ENCODE results near the gene A4GALT. TPM values are rescaled to one million over a fixed set of nuclear protein-coding genes. Genes with fewer than 3 reads are reported as not detected.

Gene A4GALT
- total RNA-seq, 4 donors from 2014 or later, result 5.8 to 13.3 (median 8.6) TPM

DNA sequence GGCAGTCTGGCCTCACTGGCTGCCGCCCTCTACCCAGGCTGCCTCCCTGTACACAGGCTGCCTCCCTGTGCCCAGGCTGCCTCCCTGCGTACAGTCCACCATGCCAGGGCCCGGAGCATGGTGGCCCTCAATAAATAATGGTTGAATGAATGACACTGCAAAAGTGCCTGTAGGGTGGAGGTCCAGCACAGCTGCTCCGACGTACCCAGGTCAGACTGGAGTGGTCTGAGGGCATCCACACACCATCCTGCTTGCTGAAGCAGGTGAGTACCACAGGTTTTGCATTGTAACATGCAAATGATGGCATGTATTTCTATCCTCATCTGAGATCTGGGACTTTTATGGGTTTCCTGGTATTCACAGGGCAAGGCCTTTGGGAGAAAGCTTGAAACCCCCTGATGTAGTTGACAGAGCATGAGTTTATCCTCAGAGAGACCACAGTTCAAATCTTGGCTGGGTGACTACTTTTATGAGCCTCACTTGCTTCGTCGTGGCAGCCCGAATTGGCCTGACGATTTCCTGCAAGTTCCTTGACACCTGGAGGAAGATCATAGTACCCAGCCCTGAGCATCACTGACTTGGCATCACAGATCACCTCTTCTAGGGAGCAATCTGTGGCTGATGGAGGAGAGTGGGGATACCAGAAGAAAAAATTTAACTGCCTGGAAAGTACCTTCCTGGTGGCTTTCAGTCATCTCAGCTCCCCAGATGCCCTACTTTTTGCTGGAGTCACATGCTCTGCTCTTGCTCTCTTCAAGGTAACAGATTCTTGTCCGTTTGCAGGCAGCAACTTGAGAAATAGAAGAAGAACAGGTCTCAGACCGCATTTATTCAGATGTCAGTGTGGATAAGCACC, 55.5 kb downstream of the A4GALT start:
- in situ Hi-C loops (cut with MboI; ENCODE audit: low sequenced_read_pairs in 4 of 4), result loop anchor here (10.0 to 25.0 kb wide), 4 partner anchors 50 to 147 kb away; no protein-coding TSS in a partner anchor

DNA sequence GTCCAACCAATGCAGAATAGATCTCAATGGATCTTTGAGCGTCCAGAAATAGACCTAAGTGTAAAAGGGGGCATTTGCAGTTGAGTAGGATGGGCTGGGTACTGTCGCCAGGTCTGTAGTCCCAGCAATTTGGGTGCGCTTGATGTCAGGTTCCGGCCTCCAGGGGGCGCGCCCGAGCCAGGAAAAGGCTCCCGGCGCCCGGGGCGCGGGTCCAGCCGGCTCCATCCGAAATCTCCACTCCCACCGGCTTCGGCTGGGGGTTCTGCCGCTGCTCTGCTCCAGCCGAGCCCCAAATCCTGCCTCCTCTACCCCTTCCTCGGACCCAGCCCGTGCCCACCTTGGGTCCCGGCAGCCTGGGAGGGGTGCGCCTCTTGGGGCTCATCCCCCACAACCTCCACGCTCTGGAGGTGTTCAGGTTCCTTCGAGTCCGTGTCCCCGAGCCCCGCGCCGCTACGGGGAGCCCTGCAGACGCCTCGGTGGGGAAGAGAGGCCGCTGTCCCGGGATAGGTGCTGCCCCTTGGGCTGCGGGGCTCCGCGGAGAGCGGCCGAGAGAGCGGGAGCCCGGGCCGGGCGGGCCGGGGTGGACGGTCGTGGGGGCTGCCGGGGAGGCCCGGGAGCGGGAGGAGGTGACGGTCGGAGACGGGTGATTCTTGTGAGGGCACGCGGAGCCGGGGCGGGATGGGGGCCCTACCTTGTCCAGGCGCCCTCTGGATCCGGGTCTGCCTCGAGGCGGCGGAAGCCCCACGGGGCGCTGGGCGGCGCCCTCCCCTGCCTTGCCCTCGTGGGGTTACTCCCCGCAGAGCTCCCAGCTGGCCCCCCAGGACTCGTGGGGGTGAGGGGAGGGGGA, 58.5 kb downstream of the A4GALT start:
- ATAC-seq (peak; percentile 88 to 97), DNase-seq (peak; percentile 56 to 75)
- no peaks in the 10 kb centered on the region for H3K9me3 ChIP-seq
- in situ Hi-C loops (cut with MboI; ENCODE audit: low sequenced_read_pairs in 4 of 4) (loop anchor here (10.0 to 25.0 kb wide), 4 partner anchors 53 to 150 kb away; no protein-coding TSS in a partner anchor), intact Hi-C loops (cut with DNase I; ENCODE audit: low total_unique reads) (loop anchor here (1.0 to 5.0 kb wide), 4 partner anchors 36 to 195 kb away; partner anchors contain the start of genes A4GALT and ARFGAP3)
- H3K36me3 ChIP-seq, result no peaks in the 10 kb centered on the region
- no peak for TF ChIP-seq POLR2A (IDR thresholded peaks at IDR 0.05)
- TF ChIP-seq, protein P1, sequence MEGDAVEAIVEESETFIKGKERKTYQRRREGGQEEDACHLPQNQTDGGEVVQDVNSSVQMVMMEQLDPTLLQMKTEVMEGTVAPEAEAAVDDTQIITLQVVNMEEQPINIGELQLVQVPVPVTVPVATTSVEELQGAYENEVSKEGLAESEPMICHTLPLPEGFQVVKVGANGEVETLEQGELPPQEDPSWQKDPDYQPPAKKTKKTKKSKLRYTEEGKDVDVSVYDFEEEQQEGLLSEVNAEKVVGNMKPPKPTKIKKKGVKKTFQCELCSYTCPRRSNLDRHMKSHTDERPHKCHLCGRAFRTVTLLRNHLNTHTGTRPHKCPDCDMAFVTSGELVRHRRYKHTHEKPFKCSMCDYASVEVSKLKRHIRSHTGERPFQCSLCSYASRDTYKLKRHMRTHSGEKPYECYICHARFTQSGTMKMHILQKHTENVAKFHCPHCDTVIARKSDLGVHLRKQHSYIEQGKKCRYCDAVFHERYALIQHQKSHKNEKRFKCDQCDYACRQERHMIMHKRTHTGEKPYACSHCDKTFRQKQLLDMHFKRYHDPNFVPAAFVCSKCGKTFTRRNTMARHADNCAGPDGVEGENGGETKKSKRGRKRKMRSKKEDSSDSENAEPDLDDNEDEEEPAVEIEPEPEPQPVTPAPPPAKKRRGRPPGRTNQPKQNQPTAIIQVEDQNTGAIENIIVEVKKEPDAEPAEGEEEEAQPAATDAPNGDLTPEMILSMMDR (IDR thresholded peaks at IDR 0.05 in 4 of 5, conservative IDR thresholded peaks at IDR 0.05 in 1 of 5), result peak; percentile 70 to 94 (median 86)
- peak overlapping the region; percentile 45 to 68 (median 60) for H3K4me3 ChIP-seq
- peak overlapping the region in 2 of 4 donors; percentile 41 to 51 for H3K27ac ChIP-seq
- no peaks in the 10 kb centered on the region for H3K27me3 ChIP-seq
- H3K4me1 ChIP-seq, result peaks cover 6 to 9% of the 10 kb centered on the region in 2 donors

More for the DNA sequence above, 55.5 kb downstream of the A4GALT start:
- no peak overlapping the region for H3K27ac ChIP-seq
- no peak overlapping the region for H3K4me3 ChIP-seq
- DNase-seq, result no peak
- H3K9me3 ChIP-seq, result no peaks in the 10 kb centered on the region
- TF ChIP-seq POLR2A (IDR thresholded peaks at IDR 0.05), result no peak
- TF ChIP-seq, protein P1 (IDR thresholded peaks at IDR 0.05 in 4 of 5, conservative IDR thresholded peaks at IDR 0.05 in 1 of 5), result no peak
- no peak for ATAC-seq
- H3K27me3 ChIP-seq, result no peaks in the 10 kb centered on the region
- intact Hi-C loops (cut with DNase I; ENCODE audit: low total_unique reads), result loop anchor here (5.0 kb wide), 2 partner anchors 117 to 192 kb away; partner anchors contain the start of gene ARFGAP3
- peaks cover 6 to 9% of the 10 kb centered on the region in 2 donors for H3K4me1 ChIP-seq
- H3K36me3 ChIP-seq, result no peaks in the 10 kb centered on the region

DNA sequence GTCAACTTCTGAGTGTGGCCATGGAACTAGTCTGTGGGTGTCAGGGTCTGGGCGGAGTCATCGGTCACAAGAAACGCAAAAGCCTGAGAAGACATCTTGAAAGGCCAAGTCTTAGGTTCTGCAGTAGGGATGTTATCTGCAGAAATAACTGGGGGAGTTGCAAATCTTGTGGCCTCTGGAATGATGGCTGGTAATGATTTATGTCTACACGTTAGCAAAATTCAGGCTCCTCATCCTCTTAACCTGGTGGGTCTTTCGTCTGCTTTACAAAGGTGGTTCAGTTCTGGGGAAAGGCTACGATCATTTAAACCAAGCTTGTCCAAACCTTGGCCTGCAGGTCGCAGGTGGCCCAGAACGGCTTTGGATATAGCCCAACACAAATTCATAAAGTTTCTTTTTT, 64.1 kb downstream of the A4GALT start:
- no peak for TF ChIP-seq POLR2A (IDR thresholded peaks at IDR 0.05)
- TF ChIP-seq, protein P1 (IDR thresholded peaks at IDR 0.05 in 4 of 5, conservative IDR thresholded peaks at IDR 0.05 in 1 of 5), result no peak
- DNase-seq (no peak), ATAC-seq (no peak)
- in situ Hi-C loops (cut with MboI; ENCODE audit: low sequenced_read_pairs in 4 of 4) (loop anchor here in 3 of 4 donors (25.0 kb wide), 2 partner anchors 131 to 156 kb away; no protein-coding TSS in a partner anchor), intact Hi-C loops (cut with DNase I; ENCODE audit: low total_unique reads) (no loop called here)
- Histone ChIP-seq H3K9me3 (no peaks in the 10 kb centered on the region), H3K4me3 (no peak overlapping the region), H3K27me3 (no peaks in the 10 kb centered on the region), H3K4me1 (peaks cover 0 to 1% of the 10 kb centered on the region in 2 donors), H3K36me3 (no peaks in the 10 kb centered on the region), H3K27ac (no peak overlapping the region)

DNA sequence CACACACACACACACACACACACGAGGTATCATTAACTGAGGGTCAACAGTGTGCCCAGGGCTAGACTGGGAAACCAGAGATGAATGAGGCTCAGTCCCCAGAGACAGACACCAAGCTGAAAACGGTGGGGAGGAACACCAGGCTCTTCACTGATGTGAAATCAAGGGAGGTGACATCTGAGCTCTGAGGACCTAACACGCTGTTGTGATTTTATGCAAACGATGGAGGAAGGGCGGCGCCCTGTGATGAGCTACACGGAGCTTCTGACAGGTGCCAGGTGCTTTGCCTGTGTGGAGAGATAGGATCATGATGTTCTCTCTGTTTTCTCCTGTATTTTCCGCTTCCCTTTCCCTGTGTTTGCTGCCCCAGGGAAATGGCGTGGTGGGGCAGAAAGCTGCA, 65.0 kb downstream of the A4GALT start:
- Histone ChIP-seq H3K27ac (no peak overlapping the region), H3K4me3 (no peak overlapping the region), H3K27me3 (no peaks in the 10 kb centered on the region), H3K4me1 (no peaks in the 10 kb centered on the region), H3K36me3 (no peaks in the 10 kb centered on the region), H3K9me3 (no peaks in the 10 kb centered on the region)
- no peak for ATAC-seq
- DNase-seq, result no peak
- intact Hi-C loops (cut with DNase I; ENCODE audit: low total_unique reads) (no loop called here), in situ Hi-C loops (cut with MboI; ENCODE audit: low sequenced_read_pairs in 4 of 4) (loop anchor here in 3 of 4 donors (25.0 kb wide), 2 partner anchors 132 to 157 kb away; no protein-coding TSS in a partner anchor)
- TF ChIP-seq, protein P1 (IDR thresholded peaks at IDR 0.05 in 4 of 5, conservative IDR thresholded peaks at IDR 0.05 in 1 of 5), result no peak
- no peak for TF ChIP-seq POLR2A (IDR thresholded peaks at IDR 0.05)

Data from gastrocnemius medialis (tissue), 4 donors.